Keratinocyte (primary cell): ENCODE results near the gene DGKH. TPM values are rescaled to one million over a fixed set of nuclear protein-coding genes. Genes with fewer than 3 reads are reported as not detected.

Experiments
- DNase-seq: peaks from one replicate; pipeline ENCODE4 v3.0.0-alpha.2; 2011; ENCODE audit warnings: low read depth, missing footprints, low spot score
- FAIRE-seq: peaks from 2 replicates; lab custom pipeline; 2011; peaks lifted over from hg19 to GRCh38; lab: Jason Lieb, UNC
- H2AFZ ChIP-seq: 2 replicates; pipeline ENCODE4 v1.6.0; 2012; ENCODE audit warnings: low read length, control low read depth, inconsistent platforms; ENCODE audit not compliant: control insufficient read depth
- H3K27ac ChIP-seq: 2 replicates; pipeline ENCODE4 v1.5.1; 2011; ENCODE audit warnings: low read length; ENCODE audit not compliant: control insufficient read depth, insufficient read depth
- H3K27me3 ChIP-seq: 3 replicates; pipeline ENCODE4 v1.6.0; 2011; ENCODE audit warnings: low read length; ENCODE audit not compliant: control insufficient read depth, insufficient read depth; ENCODE audit errors: extremely low read depth
- H3K36me3 ChIP-seq, 2 experiments: 2 replicates in 1 of 2; 3 replicates in 1 of 2; pipeline ENCODE4 v1.5.1; 2011; ENCODE audit warnings: low read length in 2 of 2, mild to moderate bottlenecking in 1 of 2; ENCODE audit not compliant: control insufficient read depth in 2 of 2, insufficient read depth in 2 of 2; ENCODE audit errors: extremely low read depth in 1 of 2
- H3K4me1 ChIP-seq: 3 replicates; pipeline ENCODE4 v1.5.1; 2011; ENCODE audit warnings: low read length; ENCODE audit not compliant: control insufficient read depth, insufficient read depth; ENCODE audit errors: extremely low read depth
- H3K4me2 ChIP-seq: 3 replicates; pipeline ENCODE4 v1.6.0; 2011; ENCODE audit warnings: low read depth, low read length; ENCODE audit not compliant: control insufficient read depth, insufficient read depth; ENCODE audit errors: extremely low read depth
- H3K4me3 ChIP-seq, 3 experiments: fragments of 200-600 bp in 1 of 3; sonication (generic) in 1 of 3; 2 replicates in 2 of 3; 3 replicates in 1 of 3; pipeline ENCODE4 v1.5.1; 2011 to 2016; ENCODE audit warnings: low read length in 3 of 3, mild to moderate bottlenecking in 3 of 3, control low read depth in 2 of 3, inconsistent platforms in 1 of 3, low read depth in 1 of 3, mixed read lengths in 1 of 3, mixed run types in 1 of 3, moderate library complexity in 1 of 3; ENCODE audit not compliant: control insufficient read depth in 2 of 3, insufficient read depth in 2 of 3; ENCODE audit errors: extremely low read depth in 1 of 3
- H3K79me2 ChIP-seq: 2 replicates; pipeline ENCODE4 v1.6.0; 2012; ENCODE audit warnings: low read length; ENCODE audit not compliant: control insufficient read depth, insufficient read depth
- H3K9ac ChIP-seq: 3 replicates; pipeline ENCODE4 v1.6.0; 2011; ENCODE audit warnings: low read length; ENCODE audit not compliant: control insufficient read depth, insufficient read depth; ENCODE audit errors: extremely low read depth
- H3K9me1 ChIP-seq: 3 replicates; pipeline ENCODE4 v1.6.0; 2011; ENCODE audit warnings: low read length; ENCODE audit not compliant: control insufficient read depth, insufficient read depth; ENCODE audit errors: extremely low read depth
- H3K9me3 ChIP-seq: 2 replicates; pipeline ENCODE4 v1.5.1; 2012; ENCODE audit warnings: low read depth, low read length; ENCODE audit not compliant: control insufficient read depth
- H4K20me1 ChIP-seq: 3 replicates; pipeline ENCODE4 v1.6.0; 2011; ENCODE audit warnings: low read length; ENCODE audit not compliant: control insufficient read depth, insufficient read depth; ENCODE audit errors: extremely low read depth
- CTCF ChIP-seq, 3 experiments: IDR thresholded peaks in 1 of 3; conservative IDR thresholded peaks in 1 of 3; optimal IDR thresholded peaks in 1 of 3; 2 replicates in 2 of 3; 3 replicates in 1 of 3; pipeline versions ENCODE3 to v1.5.1; 2011; ENCODE audit warnings: low read length in 3 of 3, mild to moderate bottlenecking in 3 of 3, moderate library complexity in 2 of 3, control low read depth in 1 of 3, inconsistent platforms in 1 of 3; ENCODE audit not compliant: insufficient read depth in 2 of 3; ENCODE audit errors: extremely low read depth in 1 of 3
- EZH2 ChIP-seq: IDR thresholded peaks from one replicate; pipeline ENCODE4 v1.6.1; 2012; ENCODE audit warnings: inconsistent platforms, mild to moderate bottlenecking, low read length, moderate library complexity
- dilution Hi-C: fragments of 300-500 bp; cut with MboI; formaldehyde crosslinking; loops from one replicate; pipeline ENCODE4 v1.7.0; 2020; ENCODE audit warnings: low sequenced_read_pairs; ENCODE audit not compliant: extremely low pct_ligation_motif_present
- polyA plus RNA-seq, 5 experiments: library from polyadenylated mRNA; depleted of rRNA in 3 of 5; stranded (reverse) in 3 of 5; stranded (forward) in 1 of 5; unstranded in 1 of 5; fragments of >200 nt; gene quantifications; 1 replicate in 1 of 5; 2 replicates in 3 of 5; 3 replicates in 1 of 5; pipeline versions ENCODE4 v1.2.1 to v1.2.3, GENCODE V29; 2011 to 2012; ENCODE audit warnings: missing spikeins in 2 of 5, low read depth in 1 of 5, low replicate concordance in 1 of 5

The DGKH gene
- polyA plus RNA-seq, 1 donor (not counting 4 experiments of a cell fraction or from before 2014, with no cell fraction given), result 12.8 TPM

- DNase-seq, result no peak
- FAIRE-seq, result no peak
- H3K4me2 ChIP-seq, result no peak overlapping the region
Measured at GRCh38 chr13:42170029-42170428, 121.6 kb downstream of the DGKH start.

GRCh38 chr13:42173789-42174343, 125.4 kb downstream of the DGKH start:
- Histone ChIP-seq H3K4me2 (no peak overlapping the region), H3K9ac (no peak overlapping the region), H4K20me1 (no peaks in the 10 kb centered on the region), H3K9me3 (no peaks in the 10 kb centered on the region), H2AFZ (no peak overlapping the region), H3K4me1 (no peaks in the 10 kb centered on the region), H3K36me3 (peaks cover 18 to 19% of the 10 kb centered on the region in 2 experiments), H3K4me3 (no peak overlapping the region), H3K79me2 (no peaks in the 10 kb centered on the region), H3K9me1 (no peaks in the 10 kb centered on the region), H3K27me3 (no peaks in the 10 kb centered on the region), H3K27ac (no peak overlapping the region)
- DNase-seq (no peak), FAIRE-seq (no peak)
- no peak for TF ChIP-seq CTCF (optimal IDR thresholded peaks at IDR 0.05 in 1 of 3, IDR thresholded peaks at IDR 0.05 in 1 of 3, conservative IDR thresholded peaks at IDR 0.05 in 1 of 3; ENCODE audit: extremely low read depth in 1 of 3, insufficient read depth in 2 of 3, low read length in 3 of 3)
- no peak for TF ChIP-seq EZH2
- dilution Hi-C loops, result no loop called here

More at GRCh38 chr13:42170029-42170428, 121.6 kb downstream of the DGKH start:
- H3K9me3 ChIP-seq, result no peaks in the 10 kb centered on the region
- H3K9me1 ChIP-seq, result no peaks in the 10 kb centered on the region
- TF ChIP-seq EZH2 (no peak), CTCF (optimal IDR thresholded peaks at IDR 0.05 in 1 of 3, IDR thresholded peaks at IDR 0.05 in 1 of 3, conservative IDR thresholded peaks at IDR 0.05 in 1 of 3; ENCODE audit: extremely low read depth in 1 of 3, insufficient read depth in 2 of 3, low read length in 3 of 3) (no peak)
- H3K27ac ChIP-seq, result no peak overlapping the region
- dilution Hi-C loops, result no loop called here
- H4K20me1 ChIP-seq, result no peaks in the 10 kb centered on the region
- no peaks in the 10 kb centered on the region for H3K27me3 ChIP-seq
- H2AFZ ChIP-seq, result no peak overlapping the region
- H3K36me3 ChIP-seq, result peaks cover 19 to 22% of the 10 kb centered on the region in 2 experiments
- H3K4me1 ChIP-seq, result no peaks in the 10 kb centered on the region
- H3K79me2 ChIP-seq, result no peaks in the 10 kb centered on the region
- H3K4me3 ChIP-seq, result no peak overlapping the region
- H3K9ac ChIP-seq, result no peak overlapping the region
